NB4 (cell line): ENCODE results near the gene CRIP1.

Experiments
- DNase-seq: peaks from one replicate; pipeline ENCODE4 v3.0.0; 2010; ENCODE audit warnings: low read depth
- H3K4me3 ChIP-seq: one replicate; pipeline ENCODE4 v1.5.1; 2011; ENCODE audit warnings: mild to moderate bottlenecking, low read depth, low read length, moderate library complexity
- CTCF ChIP-seq: IDR thresholded peaks from one replicate; pipeline ENCODE4 v1.5.1; 2012; ENCODE audit warnings: low read depth, low read length
- MAX ChIP-seq: IDR thresholded peaks from 2 replicates; pipeline ENCODE4 v1.6.1; 2011; ENCODE audit warnings: low read depth, low read length
- MYC ChIP-seq: IDR thresholded peaks from 2 replicates; pipeline ENCODE4 v1.6.1; 2011; ENCODE audit warnings: low read depth, low read length
- POLR2A ChIP-seq: IDR thresholded peaks from 2 replicates; pipeline ENCODE4 v1.6.1; 2011; ENCODE audit warnings: mild to moderate bottlenecking; ENCODE audit not compliant: insufficient read length; ENCODE audit errors: extremely low read depth

The CRIP1 gene

GRCh38 chr14:105483300-105484068 lies 3.2 kb upstream of the CRIP1 start:
- DNase-seq: no peak
- no peak overlapping the region for H3K4me3 ChIP-seq
- TF ChIP-seq CTCF: no peak
- no peak for TF ChIP-seq MAX
- no peak for TF ChIP-seq MYC
- TF ChIP-seq POLR2A: no peak

GRCh38 chr14:105484069-105484996 lies 2.4 kb upstream of the CRIP1 start:
- TF ChIP-seq MAX (no peak), POLR2A (no peak), CTCF (no peak), MYC (no peak)

GRCh38 chr14:105484997-105485393 lies 1.7 kb upstream of the CRIP1 start:
- H3K4me3 ChIP-seq: no peak overlapping the region
- DNase-seq: no peak
- TF ChIP-seq CTCF (no peak), MAX (no peak), POLR2A (no peak), MYC (no peak)

More at GRCh38 chr14:105484069-105484996, 2.4 kb upstream of the CRIP1 start:
- no peak for DNase-seq
- no peak overlapping the region for H3K4me3 ChIP-seq

- TF ChIP-seq MYC: no peak
- TF ChIP-seq CTCF: peak; percentile 46
- H3K4me3 ChIP-seq: no peak overlapping the region
- peak; percentile 75 for DNase-seq
These were observed 935 bp upstream of the CRIP1 start for GRCh38 chr14:105485739-105486162.

- DNase-seq: no peak
- H3K4me3 ChIP-seq: no peak overlapping the region
- TF ChIP-seq MYC (no peak), CTCF (no peak), POLR2A (no peak), MAX (no peak)
These were observed 325 bp downstream of the CRIP1 start for GRCh38 chr14:105486974-105487448.
